H9 (cell line): ENCODE data around the gene ELANE. TPM values are rescaled to one million over a fixed set of nuclear protein-coding genes. Genes with fewer than 3 reads are reported as not detected.

Source experiments
- DNase-seq: peaks from one replicate; pipeline ENCODE4 v3.0.0-alpha.2; 2017
- H2AFZ ChIP-seq: one replicate; pipeline ENCODE4 v1.6.1; 2013; ENCODE audit warnings: mild to moderate bottlenecking, low read length, control low read depth, moderate library complexity
- H2AK5ac ChIP-seq: 2 replicates; pipeline ENCODE4 v1.6.1; 2013; ENCODE audit warnings: low read length, control low read depth, mixed read lengths; ENCODE audit not compliant: insufficient read length
- H2BK120ac ChIP-seq: one replicate; pipeline ENCODE4 v1.6.1; 2013; ENCODE audit warnings: low read depth, mild to moderate bottlenecking, low read length, control low read depth, inconsistent platforms; ENCODE audit not compliant: poor library complexity, severe bottlenecking
- H2BK12ac ChIP-seq: 2 replicates; pipeline ENCODE4 v1.6.1; 2013; ENCODE audit warnings: low read length, control low read depth, mixed read lengths, low read depth; ENCODE audit not compliant: insufficient read length
- H2BK15ac ChIP-seq: 2 replicates; pipeline ENCODE4 v1.6.1; 2013; ENCODE audit warnings: low read depth, low read length, control low read depth
- H2BK20ac ChIP-seq: one replicate; pipeline ENCODE4 v1.6.1; 2013; ENCODE audit warnings: low read depth, mild to moderate bottlenecking, low read length, control low read depth, inconsistent platforms; ENCODE audit not compliant: poor library complexity, severe bottlenecking
- H2BK5ac ChIP-seq: 2 replicates; pipeline ENCODE4 v1.6.1; 2013; ENCODE audit warnings: low read length, control low read depth, mixed read lengths; ENCODE audit not compliant: insufficient read length
- H3K14ac ChIP-seq: 2 replicates; pipeline ENCODE4 v1.6.1; 2013; ENCODE audit warnings: low read length, control low read depth; ENCODE audit not compliant: insufficient read depth
- H3K18ac ChIP-seq: 2 replicates; pipeline ENCODE4 v1.6.1; 2013; ENCODE audit warnings: low read depth, mild to moderate bottlenecking, mixed read lengths, low read length, control low read depth; ENCODE audit not compliant: insufficient read length
- H3K23ac ChIP-seq: 2 replicates; pipeline ENCODE4 v1.6.1; 2013; ENCODE audit warnings: low read length, control low read depth, mixed read lengths, low read depth; ENCODE audit not compliant: insufficient read length
- H3K23me2 ChIP-seq: 2 replicates; pipeline ENCODE4 v1.6.1; 2013; ENCODE audit warnings: low read depth, mild to moderate bottlenecking, mixed read lengths, low read length, control low read depth; ENCODE audit not compliant: insufficient read length, poor library complexity, severe bottlenecking
- H3K27ac ChIP-seq: 2 replicates; pipeline ENCODE4 v1.5.1; 2013; ENCODE audit warnings: low read length, control low read depth, mixed read lengths, low read depth; ENCODE audit not compliant: insufficient read length
- H3K27me3 ChIP-seq: 2 replicates; pipeline ENCODE4 v1.6.1; 2013; ENCODE audit warnings: low read length, control low read depth, inconsistent platforms; ENCODE audit not compliant: insufficient read depth
- H3K4ac ChIP-seq: 2 replicates; pipeline ENCODE4 v1.6.1; 2013; ENCODE audit warnings: low read depth, mild to moderate bottlenecking, control low read depth, inconsistent platforms, low read length, moderate library complexity
- H3K4me1 ChIP-seq: 2 replicates; pipeline ENCODE4 v1.6.1; 2013; ENCODE audit warnings: low read length, control low read depth, inconsistent platforms; ENCODE audit not compliant: insufficient read depth
- H3K4me2 ChIP-seq: 2 replicates; pipeline ENCODE4 v1.6.1; 2013; ENCODE audit warnings: low read length, control low read depth, mixed read lengths; ENCODE audit not compliant: insufficient read length, insufficient read depth
- H3K56ac ChIP-seq: 2 replicates; pipeline ENCODE4 v1.6.1; 2013; ENCODE audit warnings: low read depth, mild to moderate bottlenecking, mixed read lengths, low read length, control low read depth; ENCODE audit not compliant: insufficient read length
- H3K79me1 ChIP-seq: 2 replicates; pipeline ENCODE4 v1.6.1; 2013; ENCODE audit warnings: low read depth, mild to moderate bottlenecking, moderate library complexity, low read length, control low read depth, inconsistent platforms; ENCODE audit not compliant: insufficient read depth, poor library complexity, severe bottlenecking
- H3K79me2 ChIP-seq: 2 replicates; pipeline ENCODE4 v1.6.1; 2013; ENCODE audit warnings: low read length, control low read depth, inconsistent platforms; ENCODE audit not compliant: insufficient read depth
- H3K9ac ChIP-seq: 2 replicates; pipeline ENCODE4 v1.6.1; 2013; ENCODE audit warnings: low read length, control low read depth, mixed read lengths; ENCODE audit not compliant: insufficient read length; ENCODE audit errors: extremely low read depth
- H3K9me3 ChIP-seq: one replicate; pipeline ENCODE4 v1.6.1; 2013; ENCODE audit warnings: low read depth, low read length, inconsistent platforms; ENCODE audit not compliant: control insufficient read depth
- H3T11ph ChIP-seq: one replicate; pipeline ENCODE4 v1.6.1; 2013; ENCODE audit warnings: mild to moderate bottlenecking, low read length, control low read depth, inconsistent platforms
- H4K20me1 ChIP-seq: one replicate; pipeline ENCODE4 v1.6.1; 2013; ENCODE audit not compliant: control insufficient read depth, insufficient read length, insufficient read depth
- H4K5ac ChIP-seq: 2 replicates; pipeline ENCODE4 v1.6.1; 2013; ENCODE audit warnings: low read depth, mild to moderate bottlenecking, mixed read lengths, low read length, control low read depth; ENCODE audit not compliant: insufficient read length
- H4K8ac ChIP-seq: replicated peaks from 2 replicates; pipeline ENCODE4 v1.6.1; 2013; ENCODE audit warnings: low read length, control low read depth, mixed read lengths, low read depth; ENCODE audit not compliant: insufficient read length
- H4K91ac ChIP-seq: 2 replicates; pipeline ENCODE4 v1.6.1; 2013; ENCODE audit warnings: low read depth, mild to moderate bottlenecking, moderate library complexity, mixed read lengths, low read length, control low read depth; ENCODE audit not compliant: insufficient read length
- H3K27ac Mint-ChIP-seq, 3 experiments: 2 replicates in 2 of 3; 3 replicates in 1 of 3; pipeline ENCODE4 v1.8.0; 2020 to 2021; ENCODE audit warnings: mixed read lengths in 3 of 3, mild to moderate bottlenecking in 1 of 3, moderate library complexity in 1 of 3
- H3K27me3 Mint-ChIP-seq: 2 replicates; pipeline ENCODE4 v1.8.0; 2021; ENCODE audit warnings: low read depth, mild to moderate bottlenecking, moderate library complexity, mixed read lengths
- H3K36me3 Mint-ChIP-seq, 3 experiments: 2 replicates in 2 of 3; 3 replicates in 1 of 3; pipeline ENCODE4 v1.8.0; 2020 to 2021; ENCODE audit warnings: low read depth in 3 of 3, mixed read lengths in 3 of 3; ENCODE audit not compliant: insufficient read depth in 1 of 3
- H3K4me1 Mint-ChIP-seq, 2 experiments: 2 replicates each; pipeline ENCODE4 v1.8.0; 2020; ENCODE audit warnings: mixed read lengths in 2 of 2
- H3K4me3 Mint-ChIP-seq, 2 experiments: 2 replicates in 1 of 2; 3 replicates in 1 of 2; pipeline ENCODE4 v1.8.0; 2020 to 2021; ENCODE audit warnings: mild to moderate bottlenecking in 2 of 2, mixed read lengths in 2 of 2, moderate library complexity in 1 of 2
- H3K9me3 Mint-ChIP-seq, 2 experiments: 2 replicates in 1 of 2; 3 replicates in 1 of 2; pipeline ENCODE4 v1.8.0; 2020; ENCODE audit warnings: mild to moderate bottlenecking in 2 of 2, mixed read lengths in 2 of 2, moderate library complexity in 1 of 2
- WGBS: extraction: QIAGEN DNeasy Blood & Tissue Kit; methylation state at CpG from one replicate; pipeline ENCODE4 v1.1.7; 2013; ENCODE audit warnings: missing lambda C conversion rate, low lambda C conversion rate, mixed read lengths; ENCODE audit not compliant: insufficient read length; ENCODE audit errors: extremely low coverage; 5-methylcytosine and 5-hydroxymethylcytosine counted together
- total RNA-seq: library from RNA; stranded (reverse); gene quantifications from 2 replicates; pipeline ENCODE4 v1.2.1, GENCODE V29; 2021
- TF ChIP-seq, protein P1 (sequence below): fragments of 200-600 bp; sonication (generic); conservative IDR thresholded peaks from 3 replicates; pipeline ENCODE4 v1.8.0; 2021; ENCODE audit warnings: antibody characterized with exemption, mild to moderate bottlenecking

Gene ELANE
- total RNA-seq, 1 experiment from 2014 or later: not detected

DNA sequence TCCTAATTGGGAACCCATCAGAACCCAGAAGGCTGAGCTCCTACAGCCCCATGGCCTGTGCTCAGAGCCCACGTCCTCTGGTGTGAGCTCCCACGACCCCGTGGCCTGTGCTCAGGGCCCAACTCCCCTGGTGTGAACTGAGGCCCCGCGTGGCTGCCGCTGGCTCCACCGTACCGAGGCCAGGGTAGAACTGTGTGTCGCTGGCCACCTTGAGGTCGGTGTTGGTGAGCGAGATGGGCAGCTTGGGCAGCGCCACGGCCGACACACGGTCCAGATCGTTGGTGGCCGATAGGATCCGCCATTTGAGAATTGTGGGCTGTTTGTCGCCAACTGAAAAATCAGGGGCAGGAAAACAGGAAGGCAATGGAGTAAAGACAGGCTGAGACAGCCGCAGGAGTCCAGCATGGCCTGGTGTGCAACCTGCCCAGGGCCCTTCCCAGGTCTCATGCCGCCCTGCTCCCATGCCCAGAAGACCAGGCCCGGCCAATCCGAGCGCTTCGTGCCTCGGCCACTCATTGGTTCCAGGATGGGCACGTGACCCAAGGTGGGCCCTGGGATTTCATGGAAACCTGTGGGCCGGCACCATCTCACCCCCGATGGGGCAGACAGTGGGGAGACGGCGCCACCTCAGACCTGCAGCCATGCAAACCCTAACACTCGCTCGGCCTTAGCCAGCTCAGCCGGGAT is 29.4 kb downstream of the ELANE start:
- H3K23me2 ChIP-seq: peaks cover 3% of the 10 kb centered on the region
- H3K9me3 ChIP-seq: no peaks in the 10 kb centered on the region
- H3K23ac ChIP-seq: no peak overlapping the region
- H3K18ac ChIP-seq: no peak overlapping the region
- no peaks in the 10 kb centered on the region for H4K20me1 ChIP-seq
- H3K14ac ChIP-seq: no peak overlapping the region
- no peaks in the 10 kb centered on the region for H3K27me3 ChIP-seq
- no peak overlapping the region for H2BK20ac ChIP-seq
- H3K27ac Mint-ChIP-seq: no peak overlapping the region
- no peak overlapping the region for H2BK5ac ChIP-seq
- H3K4me2 ChIP-seq: no peak overlapping the region
- H3K4ac ChIP-seq: no peak overlapping the region
- no peak overlapping the region for H2AFZ ChIP-seq
- H4K8ac ChIP-seq: no peak overlapping the region
- no peak overlapping the region for H3T11ph ChIP-seq
- H3K4me1 Mint-ChIP-seq: no peaks in the 10 kb centered on the region
- no peaks in the 10 kb centered on the region for H3K9me3 Mint-ChIP-seq
- no peak for DNase-seq
- no peaks in the 10 kb centered on the region for H3K79me2 ChIP-seq
- no peak overlapping the region for H4K91ac ChIP-seq
- TF ChIP-seq, protein P1, sequence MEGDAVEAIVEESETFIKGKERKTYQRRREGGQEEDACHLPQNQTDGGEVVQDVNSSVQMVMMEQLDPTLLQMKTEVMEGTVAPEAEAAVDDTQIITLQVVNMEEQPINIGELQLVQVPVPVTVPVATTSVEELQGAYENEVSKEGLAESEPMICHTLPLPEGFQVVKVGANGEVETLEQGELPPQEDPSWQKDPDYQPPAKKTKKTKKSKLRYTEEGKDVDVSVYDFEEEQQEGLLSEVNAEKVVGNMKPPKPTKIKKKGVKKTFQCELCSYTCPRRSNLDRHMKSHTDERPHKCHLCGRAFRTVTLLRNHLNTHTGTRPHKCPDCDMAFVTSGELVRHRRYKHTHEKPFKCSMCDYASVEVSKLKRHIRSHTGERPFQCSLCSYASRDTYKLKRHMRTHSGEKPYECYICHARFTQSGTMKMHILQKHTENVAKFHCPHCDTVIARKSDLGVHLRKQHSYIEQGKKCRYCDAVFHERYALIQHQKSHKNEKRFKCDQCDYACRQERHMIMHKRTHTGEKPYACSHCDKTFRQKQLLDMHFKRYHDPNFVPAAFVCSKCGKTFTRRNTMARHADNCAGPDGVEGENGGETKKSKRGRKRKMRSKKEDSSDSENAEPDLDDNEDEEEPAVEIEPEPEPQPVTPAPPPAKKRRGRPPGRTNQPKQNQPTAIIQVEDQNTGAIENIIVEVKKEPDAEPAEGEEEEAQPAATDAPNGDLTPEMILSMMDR: no peak
- WGBS: no CpG with 5 or more reads among the region's 34 CpGs
- no peak overlapping the region for H4K5ac ChIP-seq
- H2BK15ac ChIP-seq: no peak overlapping the region
- H2BK120ac ChIP-seq: no peak overlapping the region
- no peak overlapping the region for H2BK12ac ChIP-seq
- no peaks in the 10 kb centered on the region for H3K4me1 ChIP-seq
- no peak overlapping the region for H2AK5ac ChIP-seq
- no peaks in the 10 kb centered on the region for H3K79me1 ChIP-seq
- peaks cover 25 to 51% (median 39%) of the 10 kb centered on the region in 3 experiments for H3K36me3 Mint-ChIP-seq
- no peak overlapping the region for H3K27ac ChIP-seq
- H3K27me3 Mint-ChIP-seq: no peaks in the 10 kb centered on the region
- no peak overlapping the region for H3K4me3 Mint-ChIP-seq
- no peak overlapping the region for H3K56ac ChIP-seq
- no peak overlapping the region for H3K9ac ChIP-seq
